Activated T-helper 1 cell treated with anti-CD3 and anti-CD28 coated beads, Interleukin-12 subunit alpha, Interleukin-12 subunit beta, Interleukin-2, Interleukin-4 antibody, amounts not matched to agents 30 ng/mL and 10 ng/mL and 1 ng/mL, durations not matched to agents 14 hours and 24 hours and 36 hours (primary cell): Measurements from ENCODE around the gene PRKAG1. TPM values are rescaled to one million over a fixed set of nuclear protein-coding genes. Genes with fewer than 3 reads are reported as not detected.

Experiments
- DNase-seq: peaks from one replicate; pipeline ENCODE4 v3.0.0; 2021; ENCODE audit warnings: low spot score
- H3K27ac Mint-ChIP-seq: one replicate; pipeline ENCODE4 v1.8.0; 2021; ENCODE audit warnings: mild to moderate bottlenecking, mixed read lengths
- H3K27me3 Mint-ChIP-seq: one replicate; pipeline ENCODE4 v1.8.0; 2022; ENCODE audit warnings: mild to moderate bottlenecking, moderate library complexity, mixed read lengths; ENCODE audit not compliant: insufficient read depth
- H3K36me3 Mint-ChIP-seq: one replicate; pipeline ENCODE4 v1.8.0; 2021; ENCODE audit warnings: low read depth, mixed read lengths
- H3K4me1 Mint-ChIP-seq: one replicate; pipeline ENCODE4 v1.8.0; 2021; ENCODE audit warnings: low read depth, mixed read lengths
- H3K4me3 Mint-ChIP-seq: one replicate; pipeline ENCODE4 v1.8.0; 2021; ENCODE audit warnings: mild to moderate bottlenecking, moderate library complexity, mixed read lengths
- H3K9me3 Mint-ChIP-seq: one replicate; pipeline ENCODE4 v1.8.0; 2021; ENCODE audit warnings: mixed read lengths
- intact Hi-C: fragments of 100-400 bp; cut with micrococcal nuclease; formaldehyde crosslinking; loops from one replicate; pipeline ENCODE4 v1.15.1; 2024
- total RNA-seq: library from RNA; stranded (reverse); gene quantifications from 2 replicates; pipeline ENCODE4 v1.2.3, GENCODE V29; 2022

Gene PRKAG1
- total RNA-seq, 1 donor from 2014 or later: 85.1 TPM

- H3K4me3 Mint-ChIP-seq: no peak overlapping the region
These were observed 9.6 kb downstream of the PRKAG1 start for GRCh38 chr12:49008943-49009342.

GRCh38 chr12:49000346-49000745 lies 18.2 kb downstream of the PRKAG1 start:
- H3K27ac Mint-ChIP-seq: no peak overlapping the region
- H3K4me3 Mint-ChIP-seq: no peak overlapping the region
- DNase-seq: no peak
- intact Hi-C loops: no loop called here
- peaks cover 40% of the 10 kb centered on the region for H3K36me3 Mint-ChIP-seq
- H3K27me3 Mint-ChIP-seq: peaks cover 29% of the 10 kb centered on the region
- H3K4me1 Mint-ChIP-seq: peaks cover 23% of the 10 kb centered on the region
- H3K9me3 Mint-ChIP-seq: no peaks in the 10 kb centered on the region

More at GRCh38 chr12:49008943-49009342, 9.6 kb downstream of the PRKAG1 start:
- H3K27ac Mint-ChIP-seq: no peak overlapping the region
- H3K4me1 Mint-ChIP-seq: no peaks in the 10 kb centered on the region
- no peaks in the 10 kb centered on the region for H3K9me3 Mint-ChIP-seq
- DNase-seq: no peak
- intact Hi-C loops: no loop called here
- H3K27me3 Mint-ChIP-seq: no peaks in the 10 kb centered on the region
- H3K36me3 Mint-ChIP-seq: peaks cover 36% of the 10 kb centered on the region

GRCh38 chr12:48999371-49000131 lies 19.0 kb downstream of the PRKAG1 start, which contains the start of gene DDN:
DDN (minus strand) TSS chr12:48999375; CDS start chr12:48999287, 88 bp downstream.
- Mint-ChIP-seq H3K9me3 (no peaks in the 10 kb centered on the region), H3K36me3 (peaks cover 33% of the 10 kb centered on the region), H3K27me3 (peaks cover 33% of the 10 kb centered on the region), H3K27ac (peak within 1 kb of the TSS; percentile 80), H3K4me1 (peaks cover 27% of the 10 kb centered on the region), H3K4me3 (peak within 1 kb of the TSS; percentile 73)
- DNase-seq: peak; percentile 19
- intact Hi-C loops: loop anchor here (1.0 to 5.0 kb wide), 4 partner anchors 19 to 343 kb away; partner anchors contain the start of gene PRKAG1

- H3K4me1 Mint-ChIP-seq: peaks cover 27% of the 10 kb centered on the region
- H3K9me3 Mint-ChIP-seq: no peaks in the 10 kb centered on the region
- H3K27ac Mint-ChIP-seq: no peak overlapping the region
- intact Hi-C loops: loop anchor here (1.0 to 5.0 kb wide), 4 partner anchors 20 to 344 kb away; partner anchors contain the start of gene PRKAG1
- peaks cover 29% of the 10 kb centered on the region for H3K36me3 Mint-ChIP-seq
- no peak for DNase-seq
- peaks cover 40% of the 10 kb centered on the region for H3K27me3 Mint-ChIP-seq
- peak overlapping the region; percentile 66 for H3K4me3 Mint-ChIP-seq
These were observed 19.9 kb downstream of the PRKAG1 start for GRCh38 chr12:48998497-48999353.

- Mint-ChIP-seq H3K9me3 (no peaks in the 10 kb centered on the region), H3K27me3 (peaks cover 45% of the 10 kb centered on the region), H3K36me3 (peaks cover 23% of the 10 kb centered on the region), H3K4me1 (peaks cover 27% of the 10 kb centered on the region), H3K4me3 (peak overlapping the region; percentile 3), H3K27ac (no peak overlapping the region)
- intact Hi-C loops: loop anchor here (2.0 to 5.0 kb wide), 2 partner anchors 91 to 344 kb away; no protein-coding TSS in a partner anchor
- DNase-seq: no peak
These were observed 20.7 kb downstream of the PRKAG1 start for GRCh38 chr12:48997719-48998496.

- DNase-seq: peak; percentile 34
- Mint-ChIP-seq H3K4me1 (peaks cover 27% of the 10 kb centered on the region), H3K36me3 (peaks cover 16% of the 10 kb centered on the region), H3K4me3 (peak overlapping the region; percentile 34), H3K9me3 (no peaks in the 10 kb centered on the region), H3K27me3 (peaks cover 47% of the 10 kb centered on the region), H3K27ac (no peak overlapping the region)
- intact Hi-C loops: loop anchor here (1.0 to 5.0 kb wide), 3 partner anchors 9 to 345 kb away; no protein-coding TSS in a partner anchor
These were observed 21.5 kb downstream of the PRKAG1 start for GRCh38 chr12:48996794-48997718.

- Mint-ChIP-seq H3K36me3 (peaks cover 4% of the 10 kb centered on the region), H3K4me3 (no peak overlapping the region)
These were observed 23.3 kb downstream of the PRKAG1 start for GRCh38 chr12:48995086-48995879.

GRCh38 chr12:48994224-48995085 lies 24.1 kb downstream of the PRKAG1 start:
- no peak overlapping the region for H3K27ac Mint-ChIP-seq
- no peaks in the 10 kb centered on the region for H3K36me3 Mint-ChIP-seq
- no peak overlapping the region for H3K4me3 Mint-ChIP-seq
- H3K9me3 Mint-ChIP-seq: no peaks in the 10 kb centered on the region
- H3K27me3 Mint-ChIP-seq: peaks cover 55% of the 10 kb centered on the region
- DNase-seq: no peak
- intact Hi-C loops: loop anchor here (1.0 to 5.0 kb wide), 3 partner anchors 14 to 348 kb away; no protein-coding TSS in a partner anchor
- H3K4me1 Mint-ChIP-seq: peaks cover 16% of the 10 kb centered on the region

More at GRCh38 chr12:48995086-48995879, 23.3 kb downstream of the PRKAG1 start:
- peaks cover 25% of the 10 kb centered on the region for H3K4me1 Mint-ChIP-seq
- intact Hi-C loops: loop anchor here (1.0 to 5.0 kb wide), 3 partner anchors 15 to 347 kb away; no protein-coding TSS in a partner anchor
- H3K27ac Mint-ChIP-seq: peak overlapping the region; percentile 52
- no peaks in the 10 kb centered on the region for H3K9me3 Mint-ChIP-seq
- H3K27me3 Mint-ChIP-seq: peaks cover 49% of the 10 kb centered on the region
- DNase-seq: peak; percentile 39

GRCh38 chr12:48993787-48994186 lies 24.8 kb downstream of the PRKAG1 start:
- Mint-ChIP-seq H3K9me3 (no peaks in the 10 kb centered on the region), H3K36me3 (no peaks in the 10 kb centered on the region), H3K4me1 (peaks cover 14% of the 10 kb centered on the region), H3K27me3 (peaks cover 58% of the 10 kb centered on the region), H3K4me3 (no peak overlapping the region), H3K27ac (no peak overlapping the region)
- no peak for DNase-seq
- intact Hi-C loops: no loop called here

GRCh38 chr12:48991247-48992050 lies 27.1 kb downstream of the PRKAG1 start:
- Mint-ChIP-seq H3K27me3 (peaks cover 70% of the 10 kb centered on the region), H3K9me3 (no peaks in the 10 kb centered on the region), H3K4me3 (no peak overlapping the region), H3K27ac (no peak overlapping the region), H3K36me3 (no peaks in the 10 kb centered on the region), H3K4me1 (peaks cover 23% of the 10 kb centered on the region)
- DNase-seq: no peak
- intact Hi-C loops: no loop called here
